Activated T-cell treated with anti-CD3 and anti-CD28 coated beads, Interleukin-2, amount 50 U/mL, for 72 hours (primary cell): ENCODE measurements around the gene SEMA4B. TPM values are rescaled to one million over a fixed set of nuclear protein-coding genes. Genes with fewer than 3 reads are reported as not detected.
"Not testable (repeated sequence)": the region's sequence is repeated elsewhere in the genome, so short reads cannot be mapped to it uniquely, and the experiment has no call there.

Experiments
- ATAC-seq, 2 donors: fragments of 150-1000 bp; cut with Tn5 transposase; replicated peaks in 1 of 2; 2 replicates each; pipeline ENCODE4 v1.10.0; 2021; ENCODE audit warnings: moderate library complexity in 2 of 2, mild to moderate bottlenecking in 1 of 2
- DNase-seq, 2 donors: peaks; one replicate each; pipeline ENCODE4 v3.0.0; 2021 to 2022; ENCODE audit warnings: mixed read lengths in 1 of 2
- H3K27ac Mint-ChIP-seq: one replicate; pipeline ENCODE4 v1.8.0; 2022; ENCODE audit warnings: mild to moderate bottlenecking, moderate library complexity, mixed read lengths
- H3K27me3 Mint-ChIP-seq: one replicate; pipeline ENCODE4 v1.8.0; 2022; ENCODE audit warnings: low read depth, mixed read lengths
- H3K36me3 Mint-ChIP-seq, 2 donors: one replicate each; pipeline ENCODE4 v1.8.0; 2022; ENCODE audit warnings: mixed read lengths in 2 of 2, mild to moderate bottlenecking in 1 of 2; ENCODE audit not compliant: insufficient read depth in 2 of 2
- H3K4me1 Mint-ChIP-seq: one replicate; pipeline ENCODE4 v1.8.0; 2022; ENCODE audit warnings: low read depth, mixed read lengths
- H3K4me3 Mint-ChIP-seq, 2 donors: one replicate each; pipeline ENCODE4 v1.8.0; 2022; ENCODE audit warnings: mild to moderate bottlenecking in 2 of 2, mixed read lengths in 2 of 2, moderate library complexity in 2 of 2
- H3K9me3 Mint-ChIP-seq, 2 donors: one replicate each; pipeline ENCODE4 v1.8.0; 2022; ENCODE audit warnings: mixed read lengths in 2 of 2
- total RNA-seq, 2 donors: library from RNA; stranded (reverse); gene quantifications; one replicate each; pipeline ENCODE4 v1.2.3, GENCODE V29; 2022

The SEMA4B gene
- total RNA-seq, 2 donors from 2014 or later: 14.2 to 15.5 TPM

DNA sequence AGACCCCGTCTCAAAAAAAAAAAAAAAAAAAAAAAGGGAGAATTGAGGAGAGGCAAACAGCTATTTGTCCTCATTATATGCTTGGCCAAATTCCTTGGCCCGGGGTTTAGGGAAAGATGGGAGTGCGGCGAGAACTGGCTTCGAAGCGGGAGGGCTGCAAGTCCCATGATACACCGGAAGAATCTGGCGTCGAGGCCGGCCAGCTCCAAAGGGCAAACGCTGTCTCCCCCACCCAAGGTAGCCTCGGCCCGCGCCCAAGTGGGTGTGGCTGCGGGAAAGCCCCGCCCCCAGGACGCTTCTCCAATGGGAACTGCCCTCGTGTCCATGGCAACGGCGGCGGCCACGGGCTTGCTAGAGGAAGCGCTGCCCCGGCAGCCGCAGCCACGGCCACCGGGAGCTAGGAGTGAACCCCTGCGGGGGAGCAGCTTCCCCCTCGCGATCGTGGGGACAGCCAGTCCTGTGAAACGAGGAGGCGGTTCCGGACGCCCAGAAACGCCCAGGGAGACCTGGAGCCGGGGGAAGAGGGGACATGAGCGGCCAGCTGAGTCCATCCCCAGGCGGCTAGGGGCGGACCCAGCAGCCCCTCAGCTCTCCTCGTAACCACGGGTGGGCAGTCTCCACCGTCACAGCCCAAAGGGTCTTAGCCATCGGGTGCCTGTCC, 48.2 kb downstream of the SEMA4B start, which contains the start of gene TTLL13:
Gene TTLL13, plus strand, starts transcription at position 354 of the 661 bp plus-strand sequence. CDS start 1,075 bp downstream, outside the sequence.
- peaks cover 14% of the 10 kb centered on the region for H3K4me1 Mint-ChIP-seq
- no peaks in the 10 kb centered on the region for H3K36me3 Mint-ChIP-seq
- peak within 1 kb of the TSS; percentile 81 to 82 for H3K4me3 Mint-ChIP-seq
- no peak within 1 kb of the TSS for H3K27ac Mint-ChIP-seq
- no peaks in the 10 kb centered on the region for H3K9me3 Mint-ChIP-seq
- ATAC-seq (peak; percentile 85 to 90), DNase-seq (peak; percentile 52 to 91)
- no peaks in the 10 kb centered on the region for H3K27me3 Mint-ChIP-seq

DNA sequence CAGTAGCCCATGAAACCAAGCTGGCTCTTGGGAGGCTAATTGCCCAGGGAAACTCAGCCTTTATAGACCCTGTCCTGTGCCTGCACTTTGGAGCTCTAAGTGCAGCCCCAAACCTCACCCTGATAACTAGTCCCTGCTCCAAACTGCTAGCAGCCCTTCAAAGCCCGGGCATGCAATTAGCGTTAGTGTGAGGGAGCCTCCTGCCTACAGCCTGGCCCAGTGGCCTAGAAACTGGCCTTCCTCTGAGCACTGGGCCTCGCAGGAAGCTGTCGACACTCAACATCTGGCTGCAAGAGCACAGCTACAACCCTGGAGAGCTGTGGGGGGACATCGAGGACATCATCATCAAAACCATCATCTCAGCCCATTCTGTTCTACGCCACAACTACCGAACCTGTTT, 56.6 kb downstream of the SEMA4B start:
- ATAC-seq: no peak
- Mint-ChIP-seq H3K4me1 (peaks cover 4% of the 10 kb centered on the region), H3K9me3 (no peaks in the 10 kb centered on the region), H3K27me3 (no peaks in the 10 kb centered on the region), H3K4me3 (no peak overlapping the region), H3K36me3 (no peaks in the 10 kb centered on the region), H3K27ac (no peak overlapping the region)
- DNase-seq: no peak

DNA sequence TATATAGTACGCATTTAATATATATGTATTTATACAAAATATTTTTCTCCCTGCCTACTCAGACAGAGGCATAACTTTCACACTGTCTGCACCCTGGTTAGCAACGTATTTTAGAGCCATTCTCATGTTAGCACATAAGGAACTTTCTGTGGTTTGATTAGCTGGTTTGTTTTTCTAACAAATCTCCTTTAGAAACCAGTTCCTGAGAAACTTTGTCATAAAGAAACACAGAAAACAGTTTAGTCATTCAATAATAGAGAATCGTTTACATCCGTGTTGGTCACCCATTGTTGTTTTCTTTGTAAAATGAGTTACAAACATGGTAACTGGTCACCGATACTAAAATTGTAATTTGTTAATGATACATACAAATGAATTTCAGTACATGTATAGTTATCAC, 58.4 kb downstream of the SEMA4B start:
- H3K4me1 Mint-ChIP-seq: peaks cover 15% of the 10 kb centered on the region
- H3K27ac Mint-ChIP-seq: no peak overlapping the region
- no peaks in the 10 kb centered on the region for H3K36me3 Mint-ChIP-seq
- H3K4me3 Mint-ChIP-seq: peak overlapping the region in 1 of 2 donors; percentile 50
- DNase-seq (no peak), ATAC-seq (peak; percentile 71 to 80)
- H3K27me3 Mint-ChIP-seq: no peaks in the 10 kb centered on the region
- no peaks in the 10 kb centered on the region for H3K9me3 Mint-ChIP-seq

DNA sequence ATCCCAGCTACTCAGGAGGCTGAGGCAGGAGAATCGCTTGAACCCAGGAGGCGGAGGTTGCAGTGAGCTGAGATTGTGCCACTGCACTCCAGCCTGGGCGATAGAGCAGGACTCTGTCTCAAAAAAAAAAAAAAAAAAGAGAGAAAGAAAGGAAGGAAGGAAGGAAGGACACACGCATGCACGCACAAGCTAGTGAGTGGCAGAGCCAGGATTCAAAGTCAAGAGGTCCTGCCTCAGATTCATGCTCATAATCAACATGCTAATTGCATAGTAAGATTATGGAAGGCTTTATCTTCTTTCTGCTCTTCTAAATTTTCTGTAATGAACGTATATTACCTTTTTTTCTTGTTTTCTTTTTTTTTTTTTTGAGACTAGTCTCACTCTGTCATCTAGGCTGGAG, 59.6 kb downstream of the SEMA4B start:
- H3K4me1 Mint-ChIP-seq: peaks cover 15% of the 10 kb centered on the region
- not testable (repeated sequence) for H3K4me3 Mint-ChIP-seq, H3K36me3 Mint-ChIP-seq, DNase-seq, H3K9me3 Mint-ChIP-seq, ATAC-seq, H3K27me3 Mint-ChIP-seq, H3K27ac Mint-ChIP-seq

DNA sequence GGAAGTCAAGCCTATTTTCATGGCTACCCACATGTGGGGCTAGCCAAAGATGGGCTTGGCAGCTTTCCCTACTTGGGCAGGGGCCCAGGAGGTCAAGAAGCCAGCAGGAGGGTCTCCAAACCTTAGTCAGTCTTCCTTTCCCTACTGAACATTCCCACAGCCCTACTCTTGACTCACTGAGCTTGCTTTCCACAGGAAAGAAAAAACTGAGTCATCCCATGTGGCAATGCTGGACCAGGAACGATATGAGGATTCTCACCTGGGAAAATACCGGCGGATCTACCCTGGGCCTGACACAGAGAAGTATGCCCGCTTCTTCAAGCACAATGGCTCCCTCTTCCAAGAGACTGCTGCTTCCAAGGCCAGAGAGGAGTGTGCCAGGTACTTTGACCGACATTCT, 60.7 kb downstream of the SEMA4B start:
- Mint-ChIP-seq H3K36me3 (peaks cover 4 to 6% of the 10 kb centered on the region in 2 donors), H3K4me3 (no peak overlapping the region), H3K27ac (no peak overlapping the region), H3K9me3 (no peaks in the 10 kb centered on the region), H3K27me3 (no peaks in the 10 kb centered on the region), H3K4me1 (peaks cover 15% of the 10 kb centered on the region)
- no peak for ATAC-seq
- DNase-seq: no peak

DNA sequence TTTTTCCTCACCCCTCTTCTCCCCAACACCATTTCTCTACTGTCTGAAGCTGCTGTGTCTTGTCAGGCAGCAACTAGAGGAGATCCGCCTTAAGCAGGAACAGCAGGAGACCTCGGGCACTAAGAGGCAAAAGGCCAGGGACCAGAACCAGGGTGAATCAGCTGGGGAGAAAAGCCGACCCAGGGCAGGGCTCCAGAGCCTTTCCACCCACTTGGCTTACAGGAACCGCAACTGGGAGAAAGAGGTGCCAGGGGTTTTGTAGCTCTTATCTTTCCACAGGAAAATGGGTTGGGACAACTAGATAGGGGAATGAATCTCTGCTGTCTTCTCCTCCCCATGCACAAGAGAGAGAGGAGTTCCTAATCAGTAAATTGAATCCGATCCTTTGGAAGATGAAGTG, 61.3 kb downstream of the SEMA4B start:
- Mint-ChIP-seq H3K4me3 (no peak overlapping the region), H3K27ac (no peak overlapping the region), H3K9me3 (no peaks in the 10 kb centered on the region), H3K4me1 (peaks cover 21% of the 10 kb centered on the region), H3K36me3 (peaks cover 4 to 6% of the 10 kb centered on the region in 2 donors), H3K27me3 (no peaks in the 10 kb centered on the region)
- ATAC-seq: no peak
- DNase-seq: no peak

DNA sequence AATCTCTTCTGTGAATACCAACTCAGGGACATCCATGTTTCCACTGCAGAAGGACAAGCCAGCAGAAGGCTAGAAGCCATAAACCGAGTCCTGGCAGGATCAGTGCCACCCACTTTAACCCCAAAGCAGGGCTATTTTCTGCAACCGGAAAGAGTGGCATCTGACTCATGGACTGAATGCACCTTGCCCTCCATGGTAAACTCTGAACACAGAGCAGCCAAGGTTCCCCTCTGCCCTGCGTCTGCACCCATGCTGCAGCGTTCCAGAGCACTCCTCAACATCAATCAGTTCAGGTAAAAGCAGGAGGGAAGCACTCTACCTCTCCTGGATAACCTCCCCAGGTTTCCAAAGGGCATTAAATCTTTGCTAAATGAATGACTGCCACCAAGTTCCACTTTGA, 63.5 kb downstream of the SEMA4B start:
- Mint-ChIP-seq H3K27ac (peak overlapping the region; percentile 99), H3K4me1 (peaks cover 37% of the 10 kb centered on the region), H3K4me3 (peak overlapping the region; percentile 98 to 99), H3K9me3 (no peaks in the 10 kb centered on the region), H3K36me3 (peaks cover 7 to 14% of the 10 kb centered on the region in 2 donors), H3K27me3 (no peaks in the 10 kb centered on the region)
- peak; percentile 51 to 60 for DNase-seq
- peak; percentile 38 to 58 for ATAC-seq

DNA sequence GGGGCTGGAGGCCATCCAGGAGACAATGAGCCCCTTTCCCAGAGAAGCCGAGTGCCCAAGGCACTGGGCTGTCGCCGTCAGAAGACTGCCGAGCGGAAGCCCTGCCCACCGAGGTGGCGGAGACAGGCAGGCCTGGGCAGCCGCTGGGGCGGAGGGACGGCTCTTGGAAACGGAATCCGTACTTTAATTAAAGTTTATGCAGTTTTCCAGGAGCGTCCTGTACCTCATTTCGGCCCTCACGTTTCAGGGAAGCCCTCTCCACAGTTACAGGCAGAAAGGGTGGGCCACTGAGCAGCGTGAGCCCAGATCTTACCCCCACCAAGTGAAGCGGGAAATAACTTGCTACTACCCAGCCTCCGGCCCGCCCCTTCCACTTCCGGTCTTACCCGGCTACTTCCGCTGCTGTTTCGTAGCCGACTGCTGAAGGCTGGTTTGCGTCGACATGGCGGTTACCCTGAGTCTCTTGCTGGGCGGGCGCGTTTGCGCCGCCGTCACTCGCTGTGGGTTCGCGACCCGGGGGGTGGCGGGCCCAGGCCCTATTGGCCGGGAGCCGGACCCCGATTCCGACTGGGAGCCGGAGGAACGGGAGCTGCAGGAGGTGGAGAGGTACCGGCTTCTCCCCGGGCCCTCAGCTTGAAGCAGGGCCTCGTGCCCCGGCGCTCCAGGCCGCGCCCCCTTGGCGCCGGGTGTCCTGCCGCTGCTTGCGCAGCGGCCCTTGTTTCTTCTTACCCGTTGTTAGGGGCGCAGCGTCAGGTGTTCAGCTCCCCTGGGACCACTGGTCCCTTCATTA, 64.3 kb downstream of the SEMA4B start, which contains the start of gene NGRN:
Gene NGRN, plus strand, starts transcription at position 402 of the 790 bp plus-strand sequence. Its CDS starts 41 bp downstream, at position 443.
- Mint-ChIP-seq H3K36me3 (peaks cover 10 to 19% of the 10 kb centered on the region in 2 donors), H3K27me3 (no peaks in the 10 kb centered on the region), H3K9me3 (no peaks in the 10 kb centered on the region), H3K27ac (peak within 1 kb of the TSS; percentile 99), H3K4me3 (peak within 1 kb of the TSS; percentile 98 to 99), H3K4me1 (peaks cover 44% of the 10 kb centered on the region)
- peak; percentile 92 to 94 for DNase-seq
- peak; percentile 91 to 94 for ATAC-seq

DNA sequence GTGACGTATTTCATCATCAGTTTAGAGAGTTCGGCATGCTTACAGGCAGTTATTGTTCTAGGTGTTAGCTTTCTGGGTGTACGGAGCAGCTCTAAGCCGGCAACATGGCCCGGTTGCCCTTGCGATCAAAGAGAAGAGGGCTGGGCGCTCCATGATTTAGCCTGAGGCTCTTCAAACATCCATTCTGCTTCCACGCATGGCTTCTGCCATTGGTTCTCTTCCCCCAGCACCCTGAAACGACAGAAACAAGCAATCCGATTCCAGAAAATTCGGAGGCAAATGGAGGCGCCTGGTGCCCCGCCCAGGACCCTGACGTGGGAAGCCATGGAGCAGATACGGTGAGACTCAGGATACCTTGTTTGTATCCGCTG, 64.9 kb downstream of the SEMA4B start:
- no peaks in the 10 kb centered on the region for H3K9me3 Mint-ChIP-seq
- DNase-seq (peak; percentile 54 to 55), ATAC-seq (peak; percentile 29 to 35)
- H3K4me3 Mint-ChIP-seq: peak overlapping the region; percentile 98 to 99
- H3K27ac Mint-ChIP-seq: peak overlapping the region; percentile 98
- peaks cover 11 to 20% of the 10 kb centered on the region in 2 donors for H3K36me3 Mint-ChIP-seq
- H3K4me1 Mint-ChIP-seq: peaks cover 48% of the 10 kb centered on the region
- H3K27me3 Mint-ChIP-seq: no peaks in the 10 kb centered on the region

DNA sequence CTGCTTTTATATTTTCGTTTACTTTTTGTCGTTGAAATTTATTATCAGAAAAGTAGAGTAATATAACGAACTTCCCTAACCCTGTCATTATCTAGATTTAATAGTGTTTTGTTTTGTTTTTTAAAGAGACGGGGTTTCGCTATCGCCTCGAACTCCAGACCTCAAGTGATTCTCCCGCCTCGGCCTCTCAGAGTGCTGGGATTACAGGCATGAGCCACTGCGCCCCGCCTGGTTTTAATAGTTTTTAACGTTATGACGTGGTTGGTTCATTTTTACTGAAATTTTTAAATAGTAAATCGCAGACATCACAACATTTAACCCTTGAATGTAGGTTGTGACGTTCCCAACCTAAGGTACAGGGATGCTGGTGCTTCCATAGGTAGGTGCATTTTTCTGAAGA, 65.4 kb downstream of the SEMA4B start:
- Mint-ChIP-seq H3K4me1 (peaks cover 52% of the 10 kb centered on the region), H3K36me3 (peaks cover 11 to 23% of the 10 kb centered on the region in 2 donors), H3K27ac (peak overlapping the region; percentile 98), H3K4me3 (peak overlapping the region; percentile 98 to 99), H3K27me3 (no peaks in the 10 kb centered on the region), H3K9me3 (no peaks in the 10 kb centered on the region)
- DNase-seq (peak; percentile 20 to 37), ATAC-seq (no peak)

DNA sequence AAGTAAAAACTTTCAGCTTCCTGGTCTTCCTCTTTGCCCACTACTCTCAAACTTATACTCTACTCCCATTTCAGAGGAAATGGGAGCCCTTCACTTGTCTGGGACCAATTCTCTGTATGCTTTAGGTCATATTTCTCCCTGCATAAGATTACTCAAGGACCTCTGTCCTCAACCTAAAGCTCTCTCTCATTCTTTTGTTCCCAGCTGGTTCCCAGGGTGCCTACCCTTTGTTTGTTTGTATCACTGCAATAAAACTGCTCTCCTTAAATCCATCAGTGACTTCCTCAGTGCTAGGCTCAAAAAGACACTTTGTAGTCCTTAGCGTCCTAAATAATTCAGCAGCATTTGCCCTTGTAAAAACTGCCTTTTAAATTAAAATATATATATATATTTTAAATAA, 67.3 kb downstream of the SEMA4B start:
- ATAC-seq (no peak), DNase-seq (no peak)
- H3K4me3 Mint-ChIP-seq: peak overlapping the region; percentile 98 to 99
- H3K36me3 Mint-ChIP-seq: peaks cover 14 to 23% of the 10 kb centered on the region in 2 donors
- no peaks in the 10 kb centered on the region for H3K27me3 Mint-ChIP-seq
- no peaks in the 10 kb centered on the region for H3K9me3 Mint-ChIP-seq
- peaks cover 65% of the 10 kb centered on the region for H3K4me1 Mint-ChIP-seq
- peak overlapping the region; percentile 63 for H3K27ac Mint-ChIP-seq

DNA sequence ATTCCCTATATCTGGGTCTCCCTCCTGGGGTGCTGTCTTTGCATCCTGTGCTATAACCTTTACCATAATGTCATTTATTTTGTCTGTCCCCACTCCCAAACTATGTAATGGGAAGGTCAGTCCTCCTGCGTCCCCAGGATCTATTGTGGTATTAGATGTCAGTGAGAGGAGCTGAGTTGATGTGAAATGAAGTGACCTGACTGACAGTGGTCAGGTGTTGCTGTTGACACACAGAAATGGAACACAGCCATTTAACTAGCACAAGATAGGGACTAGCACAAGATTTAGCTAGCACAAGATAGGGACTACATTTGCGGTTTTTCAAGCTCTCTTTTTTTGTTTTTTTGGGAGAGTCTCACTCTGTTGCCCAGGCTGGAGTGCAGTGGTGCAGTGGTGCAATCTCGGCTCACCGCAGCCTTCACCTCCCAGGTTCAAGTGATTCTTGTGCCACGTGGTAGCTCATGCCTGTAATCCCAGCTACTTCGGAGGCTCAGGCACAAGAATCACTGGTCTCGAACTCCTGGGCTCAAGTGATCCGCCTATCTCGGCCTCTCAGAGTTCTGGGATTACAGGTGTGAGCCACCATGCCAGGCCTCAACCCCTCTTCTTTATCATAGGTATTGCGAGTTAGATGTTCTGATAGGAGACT, 69.5 kb downstream of the SEMA4B start:
- Mint-ChIP-seq H3K4me1 (peaks cover 58% of the 10 kb centered on the region), H3K27me3 (no peaks in the 10 kb centered on the region), H3K4me3 (peak overlapping the region; percentile 0 to 66), H3K9me3 (no peaks in the 10 kb centered on the region), H3K36me3 (peaks cover 20 to 26% of the 10 kb centered on the region in 2 donors), H3K27ac (peak overlapping the region; percentile 86)
- no peak for DNase-seq
- ATAC-seq: no peak
